ENCODE results near the gene KCNN2. TPM values are rescaled to one million over a fixed set of nuclear protein-coding genes. Genes with fewer than 3 reads are reported as not detected.

KCNN2 gene
- not detected in 2 replicates for total RNA-seq (2012; rRNA removed)

DNA sequence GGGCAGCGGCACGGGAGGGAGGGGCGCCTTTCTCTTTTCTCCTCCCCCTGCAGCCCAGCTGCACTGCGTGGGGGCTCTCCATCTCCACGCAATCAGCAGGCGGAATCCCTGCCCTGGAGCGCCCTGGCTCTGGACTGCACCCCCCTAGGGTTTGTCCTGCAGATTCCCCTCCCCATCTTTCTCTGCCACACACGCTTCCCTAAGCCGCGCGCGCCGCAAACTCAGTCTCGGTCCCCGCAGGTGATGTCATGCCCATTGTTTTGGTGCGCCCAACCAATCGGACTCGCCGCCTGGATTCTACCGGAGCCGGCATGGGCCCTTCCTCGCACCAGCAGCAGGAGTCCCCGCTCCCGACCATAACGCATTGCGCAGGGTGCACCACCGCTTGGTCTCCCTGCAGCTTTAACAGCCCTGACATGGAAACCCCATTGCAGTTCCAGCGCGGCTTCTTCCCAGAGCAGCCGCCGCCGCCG, at the start of gene KCNN2:
Gene KCNN2, plus strand, starts transcription at position 347 of the 473 bp plus-strand sequence. Its CDS starts 70 bp downstream, at position 417.
- Histone ChIP-seq H3K4me2 (ENCODE audit: low read length) (peak within 1 kb of the TSS; percentile 54), H3K27me3 (ENCODE audit: control insufficient read depth, insufficient read depth, low read length) (peaks cover 66% of the 10 kb centered on the region), H3K4me1 (ENCODE audit: control insufficient read depth, insufficient read depth, low read length) (peaks cover 3% of the 10 kb centered on the region), H3K36me3 (ENCODE audit: insufficient read depth, low read length) (no peaks in the 10 kb centered on the region), H3K4me3 (ENCODE audit: low read length) (peak within 1 kb of the TSS; percentile 41), H3K9me3 (replicated peaks; ENCODE audit: low read length) (no peaks in the 10 kb centered on the region), H3K9ac (ENCODE audit: low read depth, low read length) (no peak within 1 kb of the TSS)

DNA sequence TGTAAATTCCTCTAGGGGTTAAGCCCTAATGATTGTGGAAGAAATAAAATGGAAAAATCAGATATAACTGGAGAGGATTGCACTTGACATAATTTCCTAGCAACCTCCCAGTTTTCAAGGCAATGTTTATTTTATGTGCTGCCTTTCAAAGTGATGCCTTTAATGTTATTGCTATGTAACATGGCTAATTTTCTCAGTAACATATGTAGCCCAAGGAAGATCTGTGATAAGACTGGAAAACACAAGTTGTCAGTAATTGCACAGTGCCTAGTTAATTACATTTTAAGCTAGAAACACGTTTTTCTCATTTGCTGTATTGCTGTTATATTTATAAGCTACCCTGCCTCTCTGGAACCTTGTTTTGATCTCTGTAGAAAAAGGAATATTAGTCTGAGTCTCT, 49.2 kb upstream of the KCNN2 start:
- no peaks in the 10 kb centered on the region for H3K27me3 ChIP-seq (ENCODE audit: control insufficient read depth, insufficient read depth, low read length)
- H3K9ac ChIP-seq (ENCODE audit: low read depth, low read length): no peak overlapping the region
- no peaks in the 10 kb centered on the region for H3K36me3 ChIP-seq (ENCODE audit: insufficient read depth, low read length)
- no peaks in the 10 kb centered on the region for H3K9me3 ChIP-seq (replicated peaks; ENCODE audit: low read length)
- no peak overlapping the region for H3K4me2 ChIP-seq (ENCODE audit: low read length)
- no peak overlapping the region for H3K4me3 ChIP-seq (ENCODE audit: low read length)
- no peaks in the 10 kb centered on the region for H3K4me1 ChIP-seq (ENCODE audit: control insufficient read depth, insufficient read depth, low read length)

DNA sequence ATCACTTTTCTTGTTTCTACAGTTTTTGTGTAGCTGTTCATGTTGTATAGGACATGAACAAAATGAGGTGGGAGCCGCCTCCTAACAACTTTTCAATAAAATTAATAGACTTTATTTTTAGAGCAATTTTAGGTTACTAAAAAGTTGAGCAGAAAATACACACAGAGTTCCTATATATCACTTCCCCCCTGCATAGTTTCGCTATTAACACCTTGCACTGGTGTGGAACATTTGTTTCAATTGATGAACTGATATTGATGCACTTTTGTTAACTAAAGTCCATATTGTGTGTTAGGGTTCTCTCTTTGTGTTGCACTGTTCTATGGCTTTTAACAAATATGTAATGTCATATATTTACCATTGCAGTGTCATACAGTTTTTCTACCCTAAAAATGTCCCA, 47.8 kb upstream of the KCNN2 start:
- no peaks in the 10 kb centered on the region for H3K27me3 ChIP-seq (ENCODE audit: control insufficient read depth, insufficient read depth, low read length)
- no peaks in the 10 kb centered on the region for H3K4me1 ChIP-seq (ENCODE audit: control insufficient read depth, insufficient read depth, low read length)
- H3K9ac ChIP-seq (ENCODE audit: low read depth, low read length): no peak overlapping the region
- no peaks in the 10 kb centered on the region for H3K36me3 ChIP-seq (ENCODE audit: insufficient read depth, low read length)
- no peak overlapping the region for H3K4me3 ChIP-seq (ENCODE audit: low read length)
- H3K9me3 ChIP-seq (replicated peaks; ENCODE audit: low read length): no peaks in the 10 kb centered on the region
- H3K4me2 ChIP-seq (ENCODE audit: low read length): no peak overlapping the region

DNA sequence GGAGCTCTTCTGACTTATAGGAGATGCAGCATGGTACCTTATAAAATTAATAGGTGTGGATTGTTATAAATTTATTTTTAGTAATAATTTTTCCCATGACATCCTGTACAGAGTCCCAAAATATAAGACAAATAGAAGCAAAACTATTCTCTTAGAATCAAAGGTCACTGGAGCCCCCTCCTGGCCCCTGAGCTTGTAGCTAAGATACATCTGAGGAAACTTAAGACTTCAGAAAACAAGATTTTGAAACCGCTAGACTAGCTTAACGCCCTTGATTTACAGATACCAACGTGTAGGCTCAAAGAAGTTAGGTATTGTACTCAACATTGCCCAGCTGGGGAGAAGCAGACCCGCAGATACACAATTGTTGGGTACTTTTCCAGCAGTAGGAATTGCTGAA, 45.7 kb upstream of the KCNN2 start:
- Histone ChIP-seq H3K9ac (ENCODE audit: low read depth, low read length) (no peak overlapping the region), H3K4me1 (ENCODE audit: control insufficient read depth, insufficient read depth, low read length) (no peaks in the 10 kb centered on the region), H3K4me2 (ENCODE audit: low read length) (no peak overlapping the region), H3K4me3 (ENCODE audit: low read length) (no peak overlapping the region), H3K36me3 (ENCODE audit: insufficient read depth, low read length) (no peaks in the 10 kb centered on the region), H3K27me3 (ENCODE audit: control insufficient read depth, insufficient read depth, low read length) (no peaks in the 10 kb centered on the region), H3K9me3 (replicated peaks; ENCODE audit: low read length) (no peaks in the 10 kb centered on the region)

DNA sequence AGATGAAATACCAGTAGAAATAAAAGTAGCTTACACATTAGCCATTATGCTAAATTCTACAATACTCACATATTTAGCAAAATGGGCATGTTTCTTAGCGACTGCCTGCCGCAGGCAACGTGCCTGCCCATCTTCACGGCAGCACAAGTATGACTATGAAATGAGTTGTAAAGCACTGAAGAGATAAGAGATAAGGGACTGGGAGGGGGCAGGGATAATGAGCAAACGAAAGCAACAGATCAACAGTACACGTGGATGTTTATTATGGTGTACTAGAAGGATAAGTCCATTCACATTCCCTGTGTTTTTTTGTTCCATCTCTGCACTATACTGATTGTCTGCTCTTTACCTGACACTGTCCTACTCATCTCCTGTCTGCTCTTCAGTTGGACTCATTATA, 44.1 kb upstream of the KCNN2 start:
- H3K4me2 ChIP-seq (ENCODE audit: low read length): no peak overlapping the region

DNA sequence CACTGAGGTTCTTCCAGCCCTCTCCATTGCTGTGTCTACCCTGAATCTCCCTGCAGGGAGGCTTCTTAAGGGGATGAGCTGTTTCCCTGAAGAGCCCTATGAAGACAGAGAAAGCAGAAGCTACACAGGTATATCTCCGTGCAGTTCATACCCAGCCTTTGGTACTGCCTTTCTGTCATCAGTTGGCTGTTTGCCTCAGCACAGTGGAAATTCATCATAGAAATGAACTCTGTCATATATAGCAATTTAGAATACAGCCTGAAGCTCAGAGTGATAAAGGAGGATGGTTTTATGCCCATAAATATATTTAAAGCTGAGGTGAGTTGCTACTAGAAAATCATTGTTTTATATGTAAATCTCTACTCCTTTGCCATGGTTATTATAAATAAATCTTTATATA, 42.6 kb upstream of the KCNN2 start:
- H3K9me3 ChIP-seq (replicated peaks; ENCODE audit: low read length): no peaks in the 10 kb centered on the region
- no peaks in the 10 kb centered on the region for H3K27me3 ChIP-seq (ENCODE audit: control insufficient read depth, insufficient read depth, low read length)
- H3K4me2 ChIP-seq (ENCODE audit: low read length): no peak overlapping the region
- H3K9ac ChIP-seq (ENCODE audit: low read depth, low read length): no peak overlapping the region
- H3K4me1 ChIP-seq (ENCODE audit: control insufficient read depth, insufficient read depth, low read length): no peaks in the 10 kb centered on the region
- H3K36me3 ChIP-seq (ENCODE audit: insufficient read depth, low read length): no peaks in the 10 kb centered on the region
- no peak overlapping the region for H3K4me3 ChIP-seq (ENCODE audit: low read length)

More for the DNA sequence above, 44.1 kb upstream of the KCNN2 start:
- Histone ChIP-seq H3K4me1 (ENCODE audit: control insufficient read depth, insufficient read depth, low read length) (no peaks in the 10 kb centered on the region), H3K36me3 (ENCODE audit: insufficient read depth, low read length) (no peaks in the 10 kb centered on the region), H3K9me3 (replicated peaks; ENCODE audit: low read length) (no peaks in the 10 kb centered on the region), H3K9ac (ENCODE audit: low read depth, low read length) (no peak overlapping the region), H3K27me3 (ENCODE audit: control insufficient read depth, insufficient read depth, low read length) (no peaks in the 10 kb centered on the region), H3K4me3 (ENCODE audit: low read length) (no peak overlapping the region)

DNA sequence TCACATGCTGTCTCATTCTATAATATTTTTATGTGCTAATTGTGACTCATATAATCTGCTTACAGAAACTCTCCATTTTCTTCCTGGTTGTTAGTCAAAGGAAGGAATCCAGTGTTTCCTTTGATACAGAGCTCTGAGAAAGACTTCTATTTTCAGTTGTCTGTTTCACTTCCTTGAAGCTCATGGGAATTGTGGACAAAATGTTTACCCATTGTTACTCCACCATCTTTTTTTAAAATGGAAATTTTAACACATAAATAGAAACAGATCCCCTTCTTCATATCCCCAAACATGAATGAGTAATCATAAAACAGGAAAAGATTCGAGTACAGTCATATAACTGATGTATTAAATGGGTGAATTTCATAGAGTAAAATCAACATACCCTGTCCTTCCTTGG, 42.0 kb upstream of the KCNN2 start:
- Histone ChIP-seq H3K36me3 (ENCODE audit: insufficient read depth, low read length) (no peaks in the 10 kb centered on the region), H3K4me1 (ENCODE audit: control insufficient read depth, insufficient read depth, low read length) (no peaks in the 10 kb centered on the region), H3K27me3 (ENCODE audit: control insufficient read depth, insufficient read depth, low read length) (no peaks in the 10 kb centered on the region), H3K9ac (ENCODE audit: low read depth, low read length) (no peak overlapping the region), H3K4me3 (ENCODE audit: low read length) (no peak overlapping the region), H3K4me2 (ENCODE audit: low read length) (no peak overlapping the region), H3K9me3 (replicated peaks; ENCODE audit: low read length) (no peaks in the 10 kb centered on the region)

DNA sequence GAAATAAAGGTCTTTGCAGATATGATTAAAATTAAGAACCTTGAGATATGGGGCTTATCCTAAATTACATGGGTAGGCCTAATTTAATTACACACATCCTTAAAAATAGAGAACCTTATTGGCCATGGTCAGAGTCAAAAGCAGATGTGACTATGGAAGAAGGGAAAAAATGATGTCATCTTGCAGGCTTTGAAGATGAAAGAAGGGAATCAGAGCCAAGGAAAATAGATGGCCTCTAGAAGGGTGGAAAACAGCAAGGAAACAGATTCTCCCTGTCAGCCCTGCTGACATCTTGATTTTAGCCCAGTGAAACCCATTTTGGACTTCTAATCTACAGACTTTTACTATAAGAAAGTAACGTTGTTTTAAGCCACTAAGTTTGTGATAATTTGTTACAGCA, 37.6 kb upstream of the KCNN2 start:
- H3K4me3 ChIP-seq (ENCODE audit: low read length): no peak overlapping the region
- no peaks in the 10 kb centered on the region for H3K27me3 ChIP-seq (ENCODE audit: control insufficient read depth, insufficient read depth, low read length)
- H3K4me1 ChIP-seq (ENCODE audit: control insufficient read depth, insufficient read depth, low read length): no peaks in the 10 kb centered on the region
- no peak overlapping the region for H3K4me2 ChIP-seq (ENCODE audit: low read length)
- no peak overlapping the region for H3K9ac ChIP-seq (ENCODE audit: low read depth, low read length)
- no peaks in the 10 kb centered on the region for H3K9me3 ChIP-seq (replicated peaks; ENCODE audit: low read length)
- no peaks in the 10 kb centered on the region for H3K36me3 ChIP-seq (ENCODE audit: insufficient read depth, low read length)

DNA sequence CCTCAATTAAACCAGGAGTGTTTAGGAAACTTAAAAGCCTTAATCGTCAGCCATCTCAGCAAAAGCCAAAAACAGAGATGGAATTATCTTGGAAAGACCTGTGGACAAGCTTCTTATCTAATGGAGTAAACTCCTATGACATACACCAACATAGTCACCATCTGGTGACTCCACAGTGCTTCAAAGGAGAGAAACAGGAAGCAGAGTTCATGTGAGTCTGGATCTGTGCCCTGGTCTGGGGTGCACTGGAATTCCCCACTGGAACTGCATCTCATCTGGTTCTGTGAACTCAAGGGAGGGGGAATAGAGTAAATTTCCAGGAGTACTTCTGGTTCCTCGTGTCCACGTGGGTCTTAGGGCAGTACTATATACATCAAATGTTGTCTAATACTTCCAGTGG, 36.3 kb upstream of the KCNN2 start:
- Histone ChIP-seq H3K4me3 (ENCODE audit: low read length) (no peak overlapping the region), H3K4me2 (ENCODE audit: low read length) (no peak overlapping the region), H3K4me1 (ENCODE audit: control insufficient read depth, insufficient read depth, low read length) (no peaks in the 10 kb centered on the region), H3K9me3 (replicated peaks; ENCODE audit: low read length) (no peaks in the 10 kb centered on the region), H3K36me3 (ENCODE audit: insufficient read depth, low read length) (no peaks in the 10 kb centered on the region), H3K27me3 (ENCODE audit: control insufficient read depth, insufficient read depth, low read length) (no peaks in the 10 kb centered on the region), H3K9ac (ENCODE audit: low read depth, low read length) (no peak overlapping the region)

DNA sequence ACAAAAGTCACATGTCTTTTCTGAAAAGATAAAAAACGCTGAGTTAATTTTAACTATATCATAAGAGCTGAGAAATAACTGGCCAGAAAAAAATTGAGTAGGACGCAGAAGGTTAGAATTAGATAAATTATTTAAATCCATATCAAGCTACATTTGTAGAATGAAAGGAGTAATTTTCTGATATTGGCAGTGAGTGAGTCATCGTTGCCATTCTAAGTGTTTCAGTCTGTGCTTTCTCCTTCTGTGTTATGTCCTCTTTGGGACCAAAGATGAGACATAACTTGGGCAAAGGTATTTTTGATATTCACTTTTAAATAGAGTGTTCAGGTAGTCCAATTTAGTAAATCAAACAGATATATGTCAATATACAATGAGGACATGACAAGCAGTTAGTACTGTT, 34.4 kb upstream of the KCNN2 start:
- H3K27me3 ChIP-seq (ENCODE audit: control insufficient read depth, insufficient read depth, low read length): no peaks in the 10 kb centered on the region
- H3K9me3 ChIP-seq (replicated peaks; ENCODE audit: low read length): no peaks in the 10 kb centered on the region
- H3K4me1 ChIP-seq (ENCODE audit: control insufficient read depth, insufficient read depth, low read length): no peaks in the 10 kb centered on the region
- no peak overlapping the region for H3K4me2 ChIP-seq (ENCODE audit: low read length)
- H3K4me3 ChIP-seq (ENCODE audit: low read length): no peak overlapping the region
- no peak overlapping the region for H3K9ac ChIP-seq (ENCODE audit: low read depth, low read length)
- H3K36me3 ChIP-seq (ENCODE audit: insufficient read depth, low read length): no peaks in the 10 kb centered on the region

DNA sequence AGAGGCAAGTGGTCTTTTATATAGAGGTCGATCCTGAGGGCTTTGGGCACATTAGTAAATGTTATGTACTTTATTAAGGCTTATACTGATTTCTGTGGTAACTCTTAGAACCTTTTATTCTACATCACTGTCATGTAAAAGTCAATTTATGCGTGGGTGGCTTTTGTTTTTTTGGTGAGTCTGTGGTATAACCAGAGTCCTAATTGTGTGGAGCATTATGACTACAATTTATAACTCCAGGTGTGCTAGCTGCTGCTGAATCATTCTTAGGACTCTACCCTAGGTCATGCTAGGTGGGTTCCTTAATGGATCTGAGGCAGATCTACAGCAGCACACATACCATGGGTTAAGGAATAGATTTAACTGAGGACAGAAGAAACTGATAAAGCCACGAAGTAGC, 33.9 kb upstream of the KCNN2 start:
- Histone ChIP-seq H3K4me1 (ENCODE audit: control insufficient read depth, insufficient read depth, low read length) (no peaks in the 10 kb centered on the region), H3K27me3 (ENCODE audit: control insufficient read depth, insufficient read depth, low read length) (no peaks in the 10 kb centered on the region), H3K4me2 (ENCODE audit: low read length) (no peak overlapping the region), H3K9ac (ENCODE audit: low read depth, low read length) (no peak overlapping the region), H3K9me3 (replicated peaks; ENCODE audit: low read length) (no peaks in the 10 kb centered on the region), H3K4me3 (ENCODE audit: low read length) (no peak overlapping the region), H3K36me3 (ENCODE audit: insufficient read depth, low read length) (no peaks in the 10 kb centered on the region)

DNA sequence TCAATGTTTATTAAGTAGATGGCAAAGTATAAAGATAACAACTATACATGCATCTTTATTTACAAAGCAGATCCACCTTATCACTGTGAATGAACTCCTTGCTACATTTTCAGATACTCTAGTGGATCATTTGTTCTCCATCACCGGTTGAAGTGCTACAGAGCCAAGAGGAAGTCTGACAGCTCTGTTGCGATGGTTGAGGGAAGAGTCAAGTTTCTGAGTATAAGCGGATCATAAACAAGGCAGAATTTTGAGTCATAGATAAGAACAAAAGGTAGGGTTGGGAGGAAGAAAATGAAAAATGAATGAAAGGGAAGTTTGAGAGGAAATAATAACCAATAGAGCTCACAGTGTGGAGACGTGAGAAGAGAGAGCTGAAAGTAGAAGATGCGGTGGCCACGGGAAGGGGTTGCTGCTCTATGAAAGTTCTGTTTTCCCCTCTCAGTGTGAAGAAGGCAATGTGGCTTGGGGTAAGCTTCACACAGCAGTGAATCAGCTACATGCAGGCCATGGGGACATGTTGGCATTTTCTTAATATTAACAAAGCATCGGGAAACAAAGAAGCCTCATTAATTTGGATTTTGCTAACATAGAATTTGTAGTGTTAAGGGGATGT, 30.8 kb upstream of the KCNN2 start:
- H3K9me3 ChIP-seq (replicated peaks; ENCODE audit: low read length): no peaks in the 10 kb centered on the region
- no peak overlapping the region for H3K4me3 ChIP-seq (ENCODE audit: low read length)
- H3K9ac ChIP-seq (ENCODE audit: low read depth, low read length): no peak overlapping the region
- no peaks in the 10 kb centered on the region for H3K36me3 ChIP-seq (ENCODE audit: insufficient read depth, low read length)
- no peak overlapping the region for H3K4me2 ChIP-seq (ENCODE audit: low read length)
- no peaks in the 10 kb centered on the region for H3K4me1 ChIP-seq (ENCODE audit: control insufficient read depth, insufficient read depth, low read length)
- no peaks in the 10 kb centered on the region for H3K27me3 ChIP-seq (ENCODE audit: control insufficient read depth, insufficient read depth, low read length)

Measured in skeletal muscle satellite cell (primary cell).